ENCODE results near the gene DUS3L.

DUS3L gene

DNA sequence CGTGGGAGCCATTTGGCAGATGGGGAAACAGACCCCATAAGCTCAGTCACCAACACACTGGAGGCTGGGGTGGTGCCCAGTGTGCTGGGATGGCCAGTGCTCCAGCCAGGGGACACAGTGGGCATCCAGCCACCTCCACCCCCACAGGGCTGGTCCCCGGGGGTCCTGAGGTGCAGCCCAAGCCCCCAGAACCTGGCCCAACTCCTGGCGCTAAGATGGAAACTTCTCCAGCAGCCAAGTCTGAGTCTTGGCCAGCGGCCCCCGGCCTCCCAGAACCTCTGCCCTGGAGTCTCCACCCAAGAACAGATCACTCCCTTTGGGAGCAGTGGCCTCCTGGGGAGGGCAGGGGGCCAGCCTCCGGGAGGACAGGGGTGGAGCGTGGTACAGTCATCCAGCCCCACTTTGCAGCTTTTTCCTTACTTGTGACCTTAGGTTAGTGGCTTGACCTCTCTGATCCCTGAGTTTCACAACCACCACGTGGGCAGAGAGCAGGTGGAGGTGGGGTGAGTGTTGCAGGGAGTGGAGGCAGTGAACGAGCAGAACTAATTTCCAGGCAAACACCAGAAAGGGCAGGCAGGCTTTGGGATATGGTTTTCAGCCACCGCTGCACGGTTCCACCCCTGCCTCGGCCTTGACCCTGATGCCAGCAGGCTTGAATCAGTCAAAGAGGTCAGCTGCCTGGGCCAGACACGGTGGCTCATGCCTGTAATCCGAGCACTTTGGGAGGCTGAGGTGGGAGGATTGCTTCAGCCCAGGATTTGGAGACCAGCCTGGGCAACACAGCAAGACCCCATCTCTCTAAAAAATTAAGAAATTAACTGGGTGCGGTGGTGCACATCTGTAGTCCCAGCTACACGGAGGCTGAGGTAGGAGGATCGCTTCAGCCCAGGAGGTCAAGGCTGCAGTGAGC lies 9.7 kb upstream of the DUS3L start:
- no peaks in the 10 kb centered on the region for H3K36me3 ChIP-seq
- peaks cover 15 to 17% of the 10 kb centered on the region in 2 experiments for H3K4me1 ChIP-seq (ENCODE audit: control insufficient read depth in 1 of 2, insufficient read depth in 1 of 2, low read depth in 1 of 2, low read length in 1 of 2)
- TF ChIP-seq, protein P1, sequence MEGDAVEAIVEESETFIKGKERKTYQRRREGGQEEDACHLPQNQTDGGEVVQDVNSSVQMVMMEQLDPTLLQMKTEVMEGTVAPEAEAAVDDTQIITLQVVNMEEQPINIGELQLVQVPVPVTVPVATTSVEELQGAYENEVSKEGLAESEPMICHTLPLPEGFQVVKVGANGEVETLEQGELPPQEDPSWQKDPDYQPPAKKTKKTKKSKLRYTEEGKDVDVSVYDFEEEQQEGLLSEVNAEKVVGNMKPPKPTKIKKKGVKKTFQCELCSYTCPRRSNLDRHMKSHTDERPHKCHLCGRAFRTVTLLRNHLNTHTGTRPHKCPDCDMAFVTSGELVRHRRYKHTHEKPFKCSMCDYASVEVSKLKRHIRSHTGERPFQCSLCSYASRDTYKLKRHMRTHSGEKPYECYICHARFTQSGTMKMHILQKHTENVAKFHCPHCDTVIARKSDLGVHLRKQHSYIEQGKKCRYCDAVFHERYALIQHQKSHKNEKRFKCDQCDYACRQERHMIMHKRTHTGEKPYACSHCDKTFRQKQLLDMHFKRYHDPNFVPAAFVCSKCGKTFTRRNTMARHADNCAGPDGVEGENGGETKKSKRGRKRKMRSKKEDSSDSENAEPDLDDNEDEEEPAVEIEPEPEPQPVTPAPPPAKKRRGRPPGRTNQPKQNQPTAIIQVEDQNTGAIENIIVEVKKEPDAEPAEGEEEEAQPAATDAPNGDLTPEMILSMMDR (IDR thresholded peaks at IDR 0.05), result no peak
- no peak overlapping the region for H3K27ac ChIP-seq
- no peaks in the 10 kb centered on the region for H3K9me3 ChIP-seq
- H3K4me3 ChIP-seq (ENCODE audit: low read depth in 1 of 2, low read length in 1 of 2), result no peak overlapping the region
- H3K27me3 ChIP-seq, result peaks cover 78% of the 10 kb centered on the region

DNA sequence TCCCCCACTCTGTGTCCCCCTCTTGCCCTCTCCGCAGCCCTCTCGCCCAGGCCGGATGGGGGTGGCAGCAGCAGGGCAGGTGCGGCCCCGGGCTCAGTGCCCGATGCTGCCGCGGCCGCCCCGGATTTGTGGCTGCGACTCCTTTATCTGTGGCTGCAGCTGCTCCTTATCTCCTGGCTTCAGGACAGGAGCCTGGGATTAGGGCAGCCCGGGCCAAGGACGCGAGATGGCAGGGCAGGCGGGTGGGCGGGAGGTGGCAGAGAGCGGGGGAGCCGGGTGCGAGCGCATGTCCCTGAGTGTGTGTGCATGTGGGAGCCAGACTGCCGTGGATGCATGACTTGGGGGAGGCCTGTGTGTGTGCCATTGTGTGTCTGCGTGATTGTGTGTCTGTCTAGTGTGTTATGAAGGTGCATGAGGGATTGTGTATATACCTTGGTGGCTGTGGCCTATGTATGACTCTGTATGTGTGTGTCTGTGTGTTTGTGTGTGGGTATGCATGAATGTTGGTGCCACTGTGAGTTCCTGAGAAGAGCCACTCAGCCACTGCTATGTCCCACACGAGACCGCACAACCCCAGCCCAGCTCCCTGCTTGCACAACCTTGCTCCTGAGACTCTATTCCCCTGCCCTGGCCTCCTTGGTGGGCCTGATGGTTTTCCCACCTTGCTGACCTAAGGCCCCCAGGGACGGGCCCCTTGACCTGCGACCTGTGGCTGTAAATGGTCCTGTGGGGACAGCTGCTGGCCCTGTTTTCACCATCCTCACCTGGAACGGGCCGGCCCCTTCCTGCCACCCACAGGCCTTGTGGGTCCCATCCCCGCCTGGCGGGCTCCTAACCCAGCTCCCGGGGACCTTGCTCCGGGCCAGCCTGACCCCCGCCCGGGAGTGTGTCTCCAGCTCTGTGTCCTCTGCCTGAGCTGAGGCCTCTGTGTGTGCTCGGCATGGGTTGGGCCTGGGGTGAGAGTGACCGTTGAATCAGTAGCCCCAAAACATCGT lies 8.6 kb upstream of the DUS3L start:
- TF ChIP-seq, protein P1 (IDR thresholded peaks at IDR 0.05), result no peak
- peaks cover 13% of the 10 kb centered on the region in 2 experiments for H3K4me1 ChIP-seq (ENCODE audit: control insufficient read depth in 1 of 2, insufficient read depth in 1 of 2, low read depth in 1 of 2, low read length in 1 of 2)

DNA sequence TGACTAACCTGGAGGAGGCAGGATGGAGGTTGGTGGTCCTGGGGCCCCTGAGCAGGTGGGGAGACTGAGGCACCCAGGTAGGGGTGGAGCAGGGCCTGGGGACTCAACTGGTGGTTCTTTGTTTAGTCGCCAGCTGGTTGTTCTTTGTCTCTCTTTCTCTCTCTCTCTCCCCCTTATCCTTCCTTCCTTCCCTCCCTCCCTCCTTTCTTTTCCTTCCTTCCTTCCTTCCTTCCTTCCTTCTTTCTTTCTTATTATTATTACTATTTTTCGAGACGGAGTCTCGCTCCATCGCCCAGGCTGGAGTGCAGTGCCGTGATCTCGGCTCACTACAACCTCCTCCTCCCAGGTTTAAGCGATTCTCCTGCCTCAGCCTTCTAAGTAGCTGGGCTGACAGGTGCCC lies 7.3 kb upstream of the DUS3L start:
- Histone ChIP-seq H3K36me3 (no peaks in the 10 kb centered on the region), H3K9me3 (no peaks in the 10 kb centered on the region), H3K4me3 (ENCODE audit: low read depth in 1 of 2, low read length in 1 of 2) (no peak overlapping the region), H3K27ac (no peak overlapping the region), H3K27me3 (peaks cover 57% of the 10 kb centered on the region), H3K4me1 (ENCODE audit: control insufficient read depth in 1 of 2, insufficient read depth in 1 of 2, low read depth in 1 of 2, low read length in 1 of 2) (peaks cover 0 to 8% of the 10 kb centered on the region in 2 experiments)
- TF ChIP-seq, protein P1 (IDR thresholded peaks at IDR 0.05), result no peak

More for the DNA sequence above, 8.6 kb upstream of the DUS3L start:
- Histone ChIP-seq H3K36me3 (no peaks in the 10 kb centered on the region), H3K27me3 (peaks cover 70% of the 10 kb centered on the region), H3K9me3 (no peaks in the 10 kb centered on the region), H3K4me3 (ENCODE audit: low read depth in 1 of 2, low read length in 1 of 2) (no peak overlapping the region), H3K27ac (no peak overlapping the region)

DNA sequence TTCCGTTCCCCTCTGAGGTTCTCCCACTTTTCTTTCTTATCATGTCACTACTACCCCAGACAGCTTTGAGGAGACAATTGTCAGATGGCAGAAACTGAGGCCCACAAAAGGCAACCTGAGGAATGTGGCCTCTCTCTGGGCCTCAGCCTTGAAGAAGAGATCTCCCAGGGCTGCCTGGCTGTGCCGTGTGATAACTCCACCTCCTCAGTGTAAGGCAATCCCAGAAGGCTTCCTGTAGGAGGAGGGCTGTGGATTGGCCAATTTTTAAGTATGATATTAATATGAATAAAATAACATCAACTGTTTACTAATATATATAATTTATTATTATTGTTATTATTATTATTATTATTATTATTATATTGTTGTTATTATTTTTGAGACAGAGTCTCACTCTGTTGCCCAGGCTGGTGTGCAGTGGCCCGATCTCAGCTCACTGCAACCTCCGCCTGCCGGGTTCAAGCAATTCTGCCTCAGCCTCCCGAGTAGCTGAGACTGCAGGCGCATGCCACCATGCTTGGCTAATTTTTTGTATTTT lies 4.5 kb upstream of the DUS3L start:
- TF ChIP-seq, protein P1 (IDR thresholded peaks at IDR 0.05), result no peak
- H3K4me3 ChIP-seq (ENCODE audit: low read depth in 1 of 2, low read length in 1 of 2), result no peak overlapping the region
- H3K27ac ChIP-seq, result no peak overlapping the region

DNA sequence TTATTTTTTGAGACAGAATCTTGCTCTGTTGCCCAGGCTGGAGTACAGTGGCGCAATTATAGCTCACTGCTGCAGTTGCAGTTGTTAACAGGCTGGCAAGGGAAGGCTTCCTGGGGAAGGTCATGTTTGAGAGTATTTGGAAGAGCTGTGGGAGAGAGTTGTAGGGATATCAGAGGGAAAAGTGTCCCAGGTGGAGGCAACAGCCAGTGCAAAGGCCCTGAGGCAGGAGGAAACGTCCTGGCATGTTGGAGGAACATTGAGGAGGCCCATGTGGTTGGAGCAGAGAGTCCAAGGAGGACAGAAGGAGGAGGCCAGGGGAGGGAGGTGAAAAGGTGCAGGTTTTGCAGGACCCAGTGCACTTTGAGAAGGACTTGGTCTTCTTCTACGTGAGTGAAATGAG lies 2.2 kb upstream of the DUS3L start:
- H3K27me3 ChIP-seq, result peaks cover 6% of the 10 kb centered on the region
- H3K9me3 ChIP-seq, result no peaks in the 10 kb centered on the region
- TF ChIP-seq, protein P1 (IDR thresholded peaks at IDR 0.05), result no peak
- H3K36me3 ChIP-seq, result peaks cover 13% of the 10 kb centered on the region
- H3K4me1 ChIP-seq (ENCODE audit: control insufficient read depth in 1 of 2, insufficient read depth in 1 of 2, low read depth in 1 of 2, low read length in 1 of 2), result peaks cover 13 to 14% of the 10 kb centered on the region in 2 experiments
- H3K4me3 ChIP-seq (ENCODE audit: low read depth in 1 of 2, low read length in 1 of 2), result no peak overlapping the region
- no peak overlapping the region for H3K27ac ChIP-seq

More for the DNA sequence above, 4.5 kb upstream of the DUS3L start:
- Histone ChIP-seq H3K36me3 (no peaks in the 10 kb centered on the region), H3K27me3 (peaks cover 29% of the 10 kb centered on the region), H3K4me1 (ENCODE audit: control insufficient read depth in 1 of 2, insufficient read depth in 1 of 2, low read depth in 1 of 2, low read length in 1 of 2) (peaks cover 8 to 9% of the 10 kb centered on the region in 2 experiments), H3K9me3 (no peaks in the 10 kb centered on the region)
